ENCODE results near the gene PODXL2. TPM values are rescaled to one million over a fixed set of nuclear protein-coding genes. Genes with fewer than 3 reads are reported as not detected.

PODXL2 gene, protein sequence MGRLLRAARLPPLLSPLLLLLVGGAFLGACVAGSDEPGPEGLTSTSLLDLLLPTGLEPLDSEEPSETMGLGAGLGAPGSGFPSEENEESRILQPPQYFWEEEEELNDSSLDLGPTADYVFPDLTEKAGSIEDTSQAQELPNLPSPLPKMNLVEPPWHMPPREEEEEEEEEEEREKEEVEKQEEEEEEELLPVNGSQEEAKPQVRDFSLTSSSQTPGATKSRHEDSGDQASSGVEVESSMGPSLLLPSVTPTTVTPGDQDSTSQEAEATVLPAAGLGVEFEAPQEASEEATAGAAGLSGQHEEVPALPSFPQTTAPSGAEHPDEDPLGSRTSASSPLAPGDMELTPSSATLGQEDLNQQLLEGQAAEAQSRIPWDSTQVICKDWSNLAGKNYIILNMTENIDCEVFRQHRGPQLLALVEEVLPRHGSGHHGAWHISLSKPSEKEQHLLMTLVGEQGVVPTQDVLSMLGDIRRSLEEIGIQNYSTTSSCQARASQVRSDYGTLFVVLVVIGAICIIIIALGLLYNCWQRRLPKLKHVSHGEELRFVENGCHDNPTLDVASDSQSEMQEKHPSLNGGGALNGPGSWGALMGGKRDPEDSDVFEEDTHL
- total RNA-seq (10 to 100 TPM in 1 of 2 donors, 1 to 10 TPM in 1; 2.9 to 12.3 TPM), polyA plus RNA-seq (ENCODE audit: insufficient read length in 6 of 6) (10 to 100 TPM; 12.9 to 18.0 (median 15.3) TPM)
- long read RNA-seq, donor 1, partial matches to known transcripts: 5 of 8 reads
- long read RNA-seq, donor 1, other reads (novel, unspliced or antisense): 0 of 8 reads
- long read RNA-seq, donor 2, transcript PODXL2-201 (8 exons, 2,186 nt): major isoform, 6 of 11 reads
- long read RNA-seq, donor 2, partial matches to known transcripts: 5 of 11 reads
- long read RNA-seq, donor 2, other reads (novel, unspliced or antisense): 0 of 11 reads
- long read RNA-seq, donor 3, transcript PODXL2-201 (8 exons, 2,186 nt): major isoform, 6 of 17 reads
- long read RNA-seq, donor 3, partial matches to known transcripts: 11 of 17 reads
- long read RNA-seq, donor 3, other reads (novel, unspliced or antisense): 0 of 17 reads
- long read RNA-seq, donor 4, partial matches to known transcripts: 0 of 5 reads
- long read RNA-seq, donor 4, other reads (novel, unspliced or antisense): 1 of 5 reads
- long read RNA-seq, donor 5, partial matches to known transcripts: 5 of 8 reads
- long read RNA-seq, donor 5, other reads (novel, unspliced or antisense): 0 of 8 reads
- long read RNA-seq, donor 6, transcript PODXL2-201 (8 exons, 2,186 nt): major isoform, 5 of 5 reads
- long read RNA-seq, donor 6, partial matches to known transcripts: 0 of 5 reads
- long read RNA-seq, donor 6, other reads (novel, unspliced or antisense): 0 of 5 reads
- long read RNA-seq, donor 7, partial matches to known transcripts: 0 of 4 reads
- long read RNA-seq, donor 7, other reads (novel, unspliced or antisense): 0 of 4 reads
- long read RNA-seq, donor 8, partial matches to known transcripts: 0 of 1 reads
- long read RNA-seq, donor 8, other reads (novel, unspliced or antisense): 0 of 1 reads
- long read RNA-seq, donor 9: 0 reads
- long read RNA-seq, donor 10, partial matches to known transcripts: 1 of 5 reads
- long read RNA-seq, donor 10, other reads (novel, unspliced or antisense): 0 of 5 reads
- long read RNA-seq, donor 11, transcript PODXL2-201 (8 exons, 2,186 nt): major isoform, 64 of 169 reads
- long read RNA-seq, donor 11, partial matches to known transcripts: 105 of 169 reads
- long read RNA-seq, donor 11, other reads (novel, unspliced or antisense): 0 of 169 reads
- long read RNA-seq, donor 12, transcript PODXL2-201 (8 exons, 2,186 nt): major isoform, 5 of 5 reads
- long read RNA-seq, donor 12, partial matches to known transcripts: 0 of 5 reads
- long read RNA-seq, donor 12, other reads (novel, unspliced or antisense): 0 of 5 reads

DNA sequence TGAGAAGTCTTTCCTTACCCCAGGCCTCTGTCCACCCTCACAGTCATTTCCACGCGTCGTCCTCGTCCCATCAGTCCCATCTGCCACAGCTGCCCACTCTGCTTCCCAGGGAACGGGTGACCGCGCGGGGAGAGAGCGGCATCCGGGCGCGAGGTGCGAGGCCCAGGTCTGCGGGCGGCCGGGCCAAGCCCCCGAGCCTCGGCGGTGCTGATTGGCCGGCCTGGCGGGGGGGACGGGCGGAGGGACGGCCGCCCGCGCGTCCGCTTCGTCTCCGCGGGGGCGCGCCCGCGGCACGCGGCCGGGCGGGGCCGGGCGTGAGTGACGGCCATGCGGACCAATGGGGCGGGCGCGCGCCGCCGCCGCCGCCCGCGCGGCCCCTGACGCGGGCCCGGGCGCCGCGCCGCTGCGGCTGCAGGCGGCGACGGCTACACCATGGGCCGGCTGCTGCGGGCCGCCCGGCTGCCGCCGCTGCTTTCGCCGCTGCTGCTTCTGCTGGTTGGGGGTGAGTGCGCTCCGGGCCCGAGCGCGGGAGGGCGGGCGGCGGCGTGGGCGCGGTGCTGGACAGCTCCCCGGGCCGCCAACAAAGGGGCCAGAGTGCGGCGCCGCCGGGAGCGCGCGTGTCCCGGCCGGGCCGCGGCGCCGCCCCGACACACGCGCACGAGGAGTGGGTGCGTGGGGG, at the start of gene PODXL2:
TSS of gene PODXL2 (plus strand) at position 398 of the 679 bp plus-strand sequence. CDS start at position 433, 35 bp downstream.
- DNase-seq: peak in 3 of 4 donors; percentile 51 to 88 (median 71)
- H3K4me1 ChIP-seq: peaks cover 8 to 13% of the 10 kb centered on the region in 2 donors
- TF ChIP-seq, protein P1, sequence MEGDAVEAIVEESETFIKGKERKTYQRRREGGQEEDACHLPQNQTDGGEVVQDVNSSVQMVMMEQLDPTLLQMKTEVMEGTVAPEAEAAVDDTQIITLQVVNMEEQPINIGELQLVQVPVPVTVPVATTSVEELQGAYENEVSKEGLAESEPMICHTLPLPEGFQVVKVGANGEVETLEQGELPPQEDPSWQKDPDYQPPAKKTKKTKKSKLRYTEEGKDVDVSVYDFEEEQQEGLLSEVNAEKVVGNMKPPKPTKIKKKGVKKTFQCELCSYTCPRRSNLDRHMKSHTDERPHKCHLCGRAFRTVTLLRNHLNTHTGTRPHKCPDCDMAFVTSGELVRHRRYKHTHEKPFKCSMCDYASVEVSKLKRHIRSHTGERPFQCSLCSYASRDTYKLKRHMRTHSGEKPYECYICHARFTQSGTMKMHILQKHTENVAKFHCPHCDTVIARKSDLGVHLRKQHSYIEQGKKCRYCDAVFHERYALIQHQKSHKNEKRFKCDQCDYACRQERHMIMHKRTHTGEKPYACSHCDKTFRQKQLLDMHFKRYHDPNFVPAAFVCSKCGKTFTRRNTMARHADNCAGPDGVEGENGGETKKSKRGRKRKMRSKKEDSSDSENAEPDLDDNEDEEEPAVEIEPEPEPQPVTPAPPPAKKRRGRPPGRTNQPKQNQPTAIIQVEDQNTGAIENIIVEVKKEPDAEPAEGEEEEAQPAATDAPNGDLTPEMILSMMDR (IDR thresholded peaks at IDR 0.05): no peak
- intact Hi-C loops (cut with DNase I): no loop called here
- H3K9me3 ChIP-seq: no peaks in the 10 kb centered on the region
- H3K36me3 ChIP-seq: no peaks in the 10 kb centered on the region
- H3K4me3 ChIP-seq: peak within 1 kb of the TSS; percentile 31 to 40
- peak; percentile 88 for ATAC-seq
- no peak within 1 kb of the TSS for H3K27ac ChIP-seq
- H3K27me3 ChIP-seq: peaks cover 4 to 46% of the 10 kb centered on the region in 2 donors

DNA sequence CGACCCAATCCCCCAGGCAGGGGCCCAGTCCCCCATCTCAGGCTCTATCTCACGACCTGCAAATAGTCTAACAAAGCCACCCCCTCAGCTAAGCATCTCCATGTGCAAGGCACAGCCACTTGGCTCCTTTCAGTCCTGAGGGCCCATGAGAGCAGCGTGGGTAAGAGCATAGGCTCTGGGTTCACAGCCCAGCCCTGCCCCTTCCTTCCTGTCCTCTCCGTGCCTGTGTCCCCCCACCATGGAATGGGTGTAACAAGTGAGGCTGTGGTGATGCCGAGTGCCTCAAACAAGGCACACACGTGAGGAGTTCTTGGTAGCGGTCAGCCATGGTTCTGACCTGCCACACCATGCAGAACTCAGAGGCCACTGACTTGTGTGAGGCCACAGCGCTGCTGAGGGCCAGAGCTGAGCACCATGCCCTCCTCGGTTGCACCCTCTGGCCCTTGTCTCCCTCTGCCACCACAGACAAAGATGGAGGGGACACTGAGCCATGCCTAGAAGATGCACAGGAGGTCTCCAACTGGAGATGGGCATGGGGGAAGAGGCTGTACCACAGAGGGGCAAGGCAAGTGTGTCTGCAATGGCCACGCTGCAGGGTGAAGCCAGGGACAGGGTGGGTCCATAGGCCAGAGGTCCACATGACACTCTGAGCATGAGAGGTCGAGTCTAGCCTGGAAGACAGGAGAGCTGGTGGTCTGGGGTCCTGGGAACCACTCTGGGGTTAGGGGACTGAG, 48.5 kb upstream of the PODXL2 start:
- ATAC-seq (no peak), DNase-seq (no peak)
- TF ChIP-seq, protein P1 (IDR thresholded peaks at IDR 0.05): no peak
- peaks cover 0 to 47% of the 10 kb centered on the region in 2 donors for H3K36me3 ChIP-seq
- peaks cover 0 to 24% of the 10 kb centered on the region in 2 donors for H3K4me1 ChIP-seq
- H3K4me3 ChIP-seq: no peak overlapping the region
- H3K27me3 ChIP-seq: no peaks in the 10 kb centered on the region
- no peaks in the 10 kb centered on the region for H3K9me3 ChIP-seq
- intact Hi-C loops (cut with DNase I): no loop called here
- H3K27ac ChIP-seq: no peak overlapping the region

DNA sequence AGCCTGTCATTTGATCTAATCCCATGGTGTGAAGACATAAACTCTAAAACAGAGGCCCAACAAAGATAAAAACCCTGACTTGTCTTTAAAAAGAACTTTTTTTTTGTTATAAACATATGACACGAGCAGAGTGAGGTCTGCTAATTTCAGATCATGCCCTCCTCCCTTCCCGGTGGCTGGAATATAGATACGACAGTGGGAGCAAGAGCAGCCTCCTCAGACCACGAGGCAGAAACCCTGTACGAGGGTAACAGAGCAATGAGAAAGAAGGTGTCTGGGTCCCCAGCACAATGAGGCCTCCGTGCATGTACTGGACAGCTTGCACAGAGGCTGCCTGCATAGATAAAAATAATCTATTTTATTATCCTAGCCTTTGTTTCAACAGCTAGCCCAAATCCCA, 44.3 kb upstream of the PODXL2 start:
- TF ChIP-seq, protein P1 (IDR thresholded peaks at IDR 0.05): no peak
- Histone ChIP-seq H3K27ac (no peak overlapping the region), H3K36me3 (peaks cover 0 to 10% of the 10 kb centered on the region in 2 donors), H3K4me1 (peaks cover 7 to 62% of the 10 kb centered on the region in 2 donors), H3K4me3 (no peak overlapping the region), H3K9me3 (no peaks in the 10 kb centered on the region), H3K27me3 (no peaks in the 10 kb centered on the region)
- no peak for DNase-seq
- intact Hi-C loops (cut with DNase I): no loop called here
- no peak for ATAC-seq

Data from left lung (tissue), 14 donors.